Activated CD4-positive, alpha-beta T cell treated with anti-CD3 and anti-CD28 coated beads, Interleukin-2, amount 50 U/mL, for 16 hours (primary cell): ENCODE data around the gene SLC25A21.
"Not testable (repeated sequence)": the region's sequence is repeated elsewhere in the genome, so short reads cannot be mapped to it uniquely, and the experiment has no call there.

Experiments
- DNase-seq: peaks from one replicate; pipeline ENCODE4 v3.0.0-alpha.2; 2020

SLC25A21 gene

GRCh38 chr14:37185670-37186069, 13.3 kb upstream of the SLC25A21 start:
- no peak for DNase-seq

GRCh38 chr14:37184520-37184919, 12.1 kb upstream of the SLC25A21 start:
- not testable (repeated sequence) for DNase-seq

- no peak for DNase-seq
Measured at GRCh38 chr14:37181441-37181840, 9.0 kb upstream of the SLC25A21 start.

GRCh38 chr14:37180886-37181285, 8.5 kb upstream of the SLC25A21 start:
- not testable (repeated sequence) for DNase-seq

GRCh38 chr14:37179896-37180502, 7.6 kb upstream of the SLC25A21 start:
- no peak for DNase-seq

GRCh38 chr14:37172936-37173614, 669 bp upstream of the SLC25A21 start:
- DNase-seq = no peak

GRCh38 chr14:37171678-37172023, 755 bp downstream of the SLC25A21 start:
- DNase-seq = no peak

GRCh38 chr14:37170993-37171392, 1.4 kb downstream of the SLC25A21 start:
- DNase-seq = no peak

GRCh38 chr14:37170237-37170636, 2.2 kb downstream of the SLC25A21 start:
- DNase-seq = no peak

- no peak for DNase-seq
Measured at GRCh38 chr14:37168721-37169120, 3.7 kb downstream of the SLC25A21 start.

GRCh38 chr14:37167151-37168047, 5.0 kb downstream of the SLC25A21 start:
- no peak for DNase-seq

GRCh38 chr14:37165794-37166193, 6.6 kb downstream of the SLC25A21 start:
- no peak for DNase-seq

- DNase-seq = not testable (repeated sequence)
Measured at GRCh38 chr14:37162307-37162706, 10.1 kb downstream of the SLC25A21 start.

GRCh38 chr14:37157987-37158386, 14.4 kb downstream of the SLC25A21 start:
- DNase-seq = no peak

- no peak for DNase-seq
Measured at GRCh38 chr14:37153483-37153882, 18.9 kb downstream of the SLC25A21 start.

- no peak for DNase-seq
Measured at GRCh38 chr14:37153005-37153404, 19.4 kb downstream of the SLC25A21 start.

- peak; percentile 18 for DNase-seq
Measured at GRCh38 chr14:37150414-37150813, 22.0 kb downstream of the SLC25A21 start.

- DNase-seq = no peak
Measured at GRCh38 chr14:37147310-37147880, 25.0 kb downstream of the SLC25A21 start.

- not testable (repeated sequence) for DNase-seq
Measured at GRCh38 chr14:37146438-37146837, 26.0 kb downstream of the SLC25A21 start.

- no peak for DNase-seq
Measured at GRCh38 chr14:37145395-37145794, 27.0 kb downstream of the SLC25A21 start.

GRCh38 chr14:37144729-37145363, 27.6 kb downstream of the SLC25A21 start:
- no peak for DNase-seq

GRCh38 chr14:37143475-37143874, 28.9 kb downstream of the SLC25A21 start:
- no peak for DNase-seq

- no peak for DNase-seq
Measured at GRCh38 chr14:37142835-37143401, 29.5 kb downstream of the SLC25A21 start.
